IPS-NIHi7 (cell line): ENCODE results near the gene CCDC116.
"Not testable (repeated sequence)": the region's sequence is repeated elsewhere in the genome, so short reads cannot be mapped to it uniquely, and the experiment has no call there.

Experiments
- DNase-seq: peaks from one replicate; pipeline ENCODE4 v3.0.0; 2012; ENCODE audit warnings: mixed read lengths; ENCODE audit errors: extremely low spot score

CCDC116 gene

DNA sequence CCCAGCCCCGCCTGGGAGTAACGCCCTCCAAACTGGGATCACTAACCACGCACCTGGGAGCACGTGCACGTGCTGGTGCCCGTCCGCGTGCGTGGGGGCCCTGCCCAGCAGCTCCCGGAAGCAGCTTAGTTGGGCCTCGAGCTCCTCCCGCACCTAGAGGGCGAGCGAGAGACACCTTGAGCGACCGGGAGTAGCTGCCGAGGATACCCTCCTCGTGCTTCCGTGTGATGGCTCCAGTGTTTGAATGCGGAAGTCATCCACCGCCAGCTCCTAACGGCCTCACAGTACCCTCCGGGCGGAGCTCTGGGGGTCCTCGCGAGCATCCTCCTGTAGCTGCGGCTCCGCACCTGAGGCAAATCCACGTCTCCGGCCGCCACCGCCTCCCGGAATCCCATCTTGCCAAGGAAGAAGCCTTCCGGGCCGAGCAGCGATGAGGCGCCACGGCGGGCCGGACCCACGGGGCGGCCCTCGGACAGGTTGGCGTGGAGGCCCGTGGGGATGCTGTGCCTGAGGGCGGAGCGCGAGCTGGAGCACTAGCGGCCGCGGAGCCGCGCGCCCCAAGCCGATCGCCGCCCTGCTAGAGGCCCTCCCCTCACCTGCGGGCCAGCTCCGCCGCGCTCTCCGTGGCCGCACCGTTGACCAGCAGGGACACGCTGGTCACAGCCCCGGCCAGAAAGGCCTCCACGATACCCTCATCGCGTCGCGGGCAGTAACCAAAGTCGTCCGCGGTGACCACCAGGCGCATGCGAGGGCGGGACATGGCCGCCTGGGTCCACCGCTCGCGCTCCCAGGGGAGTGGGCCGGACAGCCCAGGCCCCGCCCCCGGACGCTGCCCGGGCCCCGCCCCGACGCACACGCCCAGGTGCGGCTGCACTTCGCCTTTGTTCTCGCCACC is 3.1 kb upstream of the CCDC116 start, which contains the start of gene YDJC:
Gene YDJC, minus strand, starts transcription at position 768 of the 895 bp plus-strand sequence. Its CDS starts 8 bp downstream, at position 760.
- peak; percentile 95 for DNase-seq

- no peak for DNase-seq
Measured at GRCh38 chr22:21631025-21631424, 1.5 kb upstream of the CCDC116 start.

- no peak for DNase-seq
Measured at GRCh38 chr22:21632931-21633330, 371 bp downstream of the CCDC116 start.

- DNase-seq: no peak
Measured at GRCh38 chr22:21633481-21633880, 921 bp downstream of the CCDC116 start.

DNA sequence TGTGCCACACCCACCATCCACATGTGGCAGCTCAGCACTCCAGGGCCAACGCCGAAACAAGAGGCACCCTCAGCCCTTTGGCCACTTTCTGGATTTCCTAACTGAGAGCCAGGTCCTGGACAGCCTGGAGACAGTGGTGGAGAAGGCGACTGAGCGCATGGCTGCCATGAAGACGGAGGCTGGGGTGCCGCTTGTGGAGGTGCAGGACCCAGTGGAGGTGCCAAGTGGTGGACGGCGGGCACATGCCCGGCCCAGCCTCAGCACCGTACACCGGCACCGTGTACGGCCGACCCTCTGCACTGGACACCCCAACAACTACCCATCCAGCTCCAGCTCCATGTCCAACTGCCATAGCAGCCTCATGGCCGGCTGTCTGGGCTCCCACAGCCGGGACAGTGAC is 1.5 kb downstream of the CCDC116 start:
- DNase-seq: no peak

DNA sequence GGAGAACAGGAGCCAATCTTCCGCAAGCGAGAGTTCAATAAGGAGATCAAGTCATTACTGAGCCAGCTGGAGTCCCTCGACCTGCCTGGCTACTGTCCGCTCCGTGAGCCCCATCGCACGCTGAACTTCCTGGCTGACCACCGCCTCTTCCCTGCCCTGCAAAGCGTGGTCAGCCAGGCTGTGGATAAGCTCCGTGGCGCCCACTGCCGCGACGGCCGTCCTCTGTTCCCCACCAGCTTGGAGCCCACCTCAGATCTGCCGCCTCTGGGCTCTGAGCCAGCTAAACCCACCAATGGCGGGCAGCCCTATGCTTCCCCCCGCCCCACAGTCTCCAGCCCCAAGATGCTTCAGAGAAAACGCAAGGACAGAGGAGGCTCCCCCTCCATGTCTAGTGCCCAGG is 2.3 kb downstream of the CCDC116 start:
- DNase-seq: no peak

DNA sequence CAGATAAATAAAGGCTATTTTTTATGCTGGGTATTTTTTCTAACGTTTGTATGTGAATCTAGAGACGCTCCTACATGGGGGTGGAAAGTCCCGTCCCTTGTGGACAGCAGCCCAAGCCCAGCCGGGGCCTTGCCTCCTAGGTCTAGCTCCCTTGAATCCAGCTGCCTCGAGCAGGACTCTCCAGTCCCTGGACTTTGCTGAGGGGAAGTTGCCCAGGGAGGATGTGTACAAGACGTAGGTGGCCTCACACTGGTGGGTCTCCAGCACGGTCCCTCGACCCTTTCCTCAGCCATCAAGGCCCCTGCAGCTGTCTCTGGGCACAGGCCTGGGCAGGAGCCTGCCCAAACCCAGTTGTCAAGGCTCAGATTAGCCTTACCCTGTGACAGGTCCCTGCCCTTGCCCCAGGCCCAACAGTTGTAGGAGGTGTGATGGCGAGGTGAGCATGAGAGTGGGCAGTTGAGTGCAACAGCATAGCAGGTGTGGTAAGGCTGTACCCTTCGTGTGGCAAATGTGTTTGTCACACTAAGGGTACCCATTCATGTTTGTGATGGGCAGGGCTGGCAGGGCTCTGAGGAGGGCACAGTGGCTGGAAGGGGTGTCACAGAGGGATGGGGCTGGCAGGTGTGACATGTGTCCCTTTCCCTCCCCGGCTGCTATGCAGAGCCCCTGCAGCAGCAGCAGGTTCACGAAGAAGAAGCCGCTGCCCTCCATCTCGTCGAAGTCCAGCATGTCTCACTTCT is 3.4 kb downstream of the CCDC116 start:
- no peak for DNase-seq

DNA sequence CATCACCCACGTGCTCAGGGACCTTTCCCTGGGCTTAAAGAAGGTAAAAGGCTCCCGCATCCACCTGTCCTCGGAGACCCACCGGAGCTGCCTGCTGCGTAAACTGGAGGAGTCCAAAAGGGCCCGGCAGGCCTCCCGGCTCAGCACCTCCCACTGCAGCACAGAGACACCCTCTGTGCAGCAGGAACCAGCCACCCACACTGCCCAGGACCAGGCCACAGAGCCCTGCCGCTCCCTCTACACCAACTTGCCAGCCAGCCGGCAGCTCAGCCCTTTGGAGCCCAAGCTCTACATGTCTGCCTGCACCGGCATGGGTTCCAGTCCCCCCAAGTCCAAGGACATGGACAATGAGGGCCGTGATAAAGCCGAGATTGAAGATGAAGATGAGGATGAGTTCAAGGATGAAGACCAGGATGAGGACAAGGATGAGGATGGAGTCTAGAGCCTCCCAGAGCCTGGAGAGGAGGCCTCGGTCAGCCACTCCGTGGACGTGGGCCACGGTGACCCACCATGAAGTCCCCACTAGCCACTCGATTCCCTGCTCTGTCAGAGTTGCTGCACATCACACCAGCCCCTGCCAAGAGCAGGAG is 4.2 kb downstream of the CCDC116 start:
- DNase-seq: no peak

DNA sequence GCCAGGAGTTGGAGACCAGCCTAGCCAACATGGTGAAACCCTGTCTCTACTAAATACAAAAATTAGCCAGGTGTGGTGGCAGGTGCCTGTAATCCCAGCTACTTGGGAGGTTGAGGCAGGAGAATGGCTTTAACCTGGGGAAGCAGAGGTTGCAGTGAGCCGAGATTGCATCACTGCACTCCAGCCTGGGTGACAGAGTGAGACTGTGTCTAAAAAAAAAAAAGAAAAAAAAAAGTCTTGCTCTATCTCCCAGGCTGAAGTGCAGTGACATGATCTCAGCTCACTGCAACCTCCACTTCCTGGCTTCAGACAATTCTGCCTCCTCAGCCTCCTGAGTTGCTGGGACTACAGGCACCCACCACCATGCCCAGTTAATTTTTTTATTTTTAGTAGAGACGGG is 4.9 kb downstream of the CCDC116 start:
- not testable (repeated sequence) for DNase-seq

DNA sequence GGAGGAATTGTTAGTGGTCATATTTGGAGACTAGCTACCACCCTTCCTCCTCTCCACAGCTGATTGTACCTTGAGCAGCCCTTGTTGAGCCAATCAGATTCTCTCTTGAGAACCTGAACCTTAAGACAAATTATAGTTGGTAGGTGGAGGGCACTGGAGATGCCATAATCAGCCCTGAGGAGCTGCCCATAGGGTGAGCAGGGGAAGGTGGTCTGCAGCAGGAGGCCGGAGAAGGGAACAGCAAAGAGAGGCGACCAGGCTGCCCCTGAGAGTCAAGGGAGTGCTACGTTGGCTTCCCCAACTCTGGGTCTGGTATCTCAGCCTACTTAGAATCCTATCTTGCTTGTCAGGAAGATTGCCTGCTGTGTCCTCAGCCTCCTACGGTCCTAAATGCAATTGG is 6.8 kb downstream of the CCDC116 start:
- DNase-seq: no peak

DNA sequence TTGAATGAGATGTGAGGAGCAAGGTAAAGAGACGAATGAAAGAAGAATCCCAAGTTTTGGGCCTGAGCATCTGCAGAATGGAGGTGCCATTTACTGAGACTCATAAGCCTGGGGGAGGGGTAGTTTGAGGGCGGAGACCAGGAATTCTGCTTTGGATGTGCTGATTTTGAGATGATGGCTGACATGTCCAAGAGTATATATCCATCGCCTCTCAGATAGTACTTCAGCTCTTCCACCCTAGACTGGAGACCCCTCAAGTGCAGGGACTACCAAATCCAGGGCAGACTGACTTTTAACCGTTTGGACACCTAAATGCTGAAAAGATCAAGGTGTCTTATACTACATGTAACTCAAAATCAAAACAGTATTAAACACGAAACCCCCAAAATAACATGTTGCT is 8.2 kb downstream of the CCDC116 start:
- DNase-seq: no peak

DNA sequence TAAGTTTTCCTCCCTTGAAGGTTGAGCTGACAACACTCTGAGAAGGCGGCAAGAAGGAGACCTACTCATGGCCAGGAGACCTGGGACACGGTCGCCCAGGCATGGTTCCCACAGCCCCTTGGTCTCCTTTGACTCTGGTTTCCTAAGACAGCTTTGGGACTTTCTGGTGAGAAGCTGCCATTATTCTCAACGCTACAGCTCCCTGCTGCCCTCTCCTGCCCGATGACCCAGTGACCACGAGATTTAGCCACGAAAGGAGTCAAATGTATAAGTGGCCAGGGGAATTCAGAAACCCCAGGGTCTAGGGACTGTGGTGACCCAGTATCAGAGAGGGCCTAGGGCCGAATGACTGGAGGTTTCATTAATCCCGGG is 8.8 kb downstream of the CCDC116 start:
- DNase-seq: peak; percentile 54

GRCh38 chr22:21641789-21642583 is 9.4 kb downstream of the CCDC116 start, which contains the start of gene SDF2L1:
Gene SDF2L1, plus strand, starts transcription at chr22:21642302. Its CDS starts 35 bp downstream, at chr22:21642337.
- peak; percentile 98 for DNase-seq

DNA sequence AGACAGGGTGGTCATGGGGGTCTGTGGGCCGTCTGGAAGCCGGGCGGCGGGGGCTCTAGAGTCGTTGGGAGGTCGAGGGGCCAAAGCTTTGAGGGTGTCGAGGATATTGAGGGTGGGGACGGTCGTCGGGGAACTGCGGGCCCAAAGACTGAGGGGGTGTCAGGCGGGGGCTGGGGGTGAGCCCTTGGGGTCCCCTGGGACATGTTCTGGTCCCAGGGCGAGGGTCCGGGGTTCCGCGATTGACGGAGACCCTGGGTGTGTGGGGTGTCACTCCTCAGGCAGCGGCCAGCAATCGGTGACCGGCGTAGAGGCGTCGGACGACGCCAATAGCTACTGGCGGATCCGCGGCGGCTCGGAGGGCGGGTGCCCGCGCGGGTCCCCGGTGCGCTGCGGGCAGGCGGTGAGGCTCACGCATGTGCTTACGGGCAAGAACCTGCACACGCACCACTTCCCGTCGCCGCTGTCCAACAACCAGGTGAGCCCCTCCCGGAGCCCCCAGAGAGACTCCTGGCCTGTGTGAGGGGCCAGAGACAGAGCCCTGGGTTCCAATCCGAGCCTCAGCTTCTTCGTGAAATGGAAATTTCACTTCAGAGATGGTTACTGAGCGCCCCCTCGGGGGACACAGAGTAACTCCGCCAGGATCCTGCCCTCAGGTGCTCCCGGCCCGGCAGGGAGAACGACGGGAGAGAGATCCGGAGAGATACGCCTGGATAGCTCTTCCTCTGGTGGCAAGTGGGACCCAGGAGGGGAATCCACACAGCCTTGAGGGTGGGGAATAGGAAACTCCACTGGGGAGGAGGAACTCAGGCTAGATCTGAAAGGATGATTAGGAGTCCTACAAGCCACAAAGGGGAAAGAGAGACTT is 10.3 kb downstream of the CCDC116 start:
- DNase-seq: peak; percentile 64

- DNase-seq: no peak
Measured at GRCh38 chr22:21643533-21644357, 11.2 kb downstream of the CCDC116 start.

- DNase-seq: not testable (repeated sequence)
Measured at GRCh38 chr22:21645513-21645912, 13.0 kb downstream of the CCDC116 start.

GRCh38 chr22:21646608-21647590 is 14.3 kb downstream of the CCDC116 start:
- DNase-seq: peak; percentile 72

GRCh38 chr22:21650280-21650679 is 17.7 kb downstream of the CCDC116 start:
- no peak for DNase-seq
